Measurements from ENCODE around the gene ATXN2L. TPM values are rescaled to one million over a fixed set of nuclear protein-coding genes. Genes with fewer than 3 reads are reported as not detected.

Gene ATXN2L
- total and polyA plus RNA-seq, 2 of the 13 experiments (the other 11 are each of a cell fraction or from before 2014, with no cell fraction given) = 40.8 to 55.1 TPM

GRCh38 chr16:28846080-28846932 is 23.5 kb downstream of the ATXN2L start, which contains the start of gene TUFM (continued):
- TF ChIP-seq HNF1A (IDR thresholded peaks at IDR 0.05; ENCODE audit: low read depth) (no peak; the same call in 1 of the 2 replicates), HNF1A (CRISPR knock-in tag; IDR thresholded peaks at IDR 0.05; ENCODE audit: borderline replicate concordance) (peak; percentile 85; the same call in 1 of the 2 replicates), ATF7 (IDR thresholded peaks at IDR 0.05) (peak; percentile 89), ATF7 (CRISPR knock-in tag; IDR thresholded peaks at IDR 0.05) (peak; percentile 94), ZNF496 (CRISPR knock-in tag; IDR thresholded peaks at IDR 0.05; ENCODE audit: insufficient replicate concordance) (no peak), CCAR2 (optimal IDR thresholded peaks at IDR 0.05; ENCODE audit: low read depth, low read length) (no peak), ZNF276 (CRISPR knock-in tag; IDR thresholded peaks at IDR 0.05; ENCODE audit: low read depth) (no peak), U2AF1 (optimal IDR thresholded peaks at IDR 0.05; ENCODE audit: low read depth, low read length) (peak; percentile 99), NCOA5 (CRISPR knock-in tag; IDR thresholded peaks at IDR 0.05) (no peak), EHMT2 (IDR thresholded peaks at IDR 0.05; ENCODE audit: borderline replicate concordance, low read depth, low read length) (no peak), GATA4 (IDR thresholded peaks at IDR 0.05; ENCODE audit: borderline replicate concordance, low read depth) (no peak), BRD4 (CRISPR knock-in tag; IDR thresholded peaks at IDR 0.05) (peak; percentile 81; the same call in 1 of the 2 replicates), TFDP2 (CRISPR knock-in tag; IDR thresholded peaks at IDR 0.05) (peak; percentile 94), DZIP1 (CRISPR knock-in tag; IDR thresholded peaks at IDR 0.05) (peak; percentile 15; the same call in 1 of the 2 replicates), ZNF746 (CRISPR knock-in tag; IDR thresholded peaks at IDR 0.05) (peak; percentile 59; the same call in 1 of the 2 replicates), NR2F1 (CRISPR knock-in tag; IDR thresholded peaks at IDR 0.05) (peak in 1 of 2 experiments; percentile 42; a peak in 1 of 4 replicates), SRSF1 (optimal IDR thresholded peaks at IDR 0.05; ENCODE audit: low read depth, low read length) (peak; percentile 67)
